Measurements from ENCODE around the gene MFF. TPM values are rescaled to one million over a fixed set of nuclear protein-coding genes. Genes with fewer than 3 reads are reported as not detected.

Gene MFF
- 55.5 and 70.5 TPM in 2 replicates for total RNA-seq

GRCh38 chr2:227324995-227325838 is at the start of gene MFF:
Gene MFF, plus strand, starts transcription at chr2:227325251. Its CDS starts 5,415 bp downstream, at chr2:227330666.

GRCh38 chr2:227379095-227379494 is 54.0 kb downstream of the MFF start, which contains the start of gene TM4SF20:
Gene TM4SF20, minus strand, starts transcription at chr2:227379306. Its CDS starts 38 bp downstream, at chr2:227379268.

GRCh38 chr2:227387583-227387982 is 62.5 kb downstream of the MFF start, which contains the start of gene SCYGR1:
Gene SCYGR1, minus strand, starts transcription at chr2:227387949. Its CDS starts 0 bp downstream, at chr2:227387949.

Other genes with a start within 250 kb of the MFF start
- 0.14 and 0.22 TPM in 2 replicates for gene COL4A4, start 161.0 kb upstream of the MFF start, total RNA-seq
- under 0.01 TPM in 1 of 2 replicates, not detected in the other for gene COL4A3, start 160.6 kb upstream of the MFF start, total RNA-seq
- not detected in 2 replicates for gene TM4SF20, start 54.1 kb downstream of the MFF start, total RNA-seq
- not detected in 2 replicates for gene SCYGR1, start 62.7 kb downstream of the MFF start, total RNA-seq
- gene AGFG1, start 146.9 kb downstream of the MFF start, total RNA-seq: 85.8 and 98.6 TPM in 2 replicates